ENCODE results near the gene TRIM39.

The TRIM39 gene

DNA sequence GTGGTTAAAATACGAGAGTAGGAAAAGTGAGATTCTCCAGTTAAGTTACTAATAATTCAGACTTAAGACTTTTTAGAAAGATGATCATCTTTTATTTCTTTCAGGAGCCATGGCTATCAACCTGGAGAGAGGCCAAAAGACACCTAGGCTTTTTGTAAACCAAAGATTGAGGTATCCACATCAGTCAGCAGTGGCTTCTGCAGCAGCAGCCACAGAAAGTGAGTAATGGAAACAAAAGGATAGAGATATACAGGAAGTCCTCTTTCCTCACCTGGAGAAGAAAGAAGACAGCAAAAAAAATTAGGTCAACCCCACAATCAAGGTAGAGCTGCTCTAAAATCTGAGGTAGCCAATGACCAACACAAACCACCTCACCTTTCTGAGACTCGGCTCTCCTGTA, 22.7 kb upstream of the TRIM39 start:
- no peak for TF ChIP-seq TCF12 (IDR thresholded peaks at IDR 0.05; ENCODE audit: low read depth)
- TF ChIP-seq CREB1 (IDR thresholded peaks at IDR 0.05; ENCODE audit: low read depth): no peak
- TF ChIP-seq REST (IDR thresholded peaks at IDR 0.05; ENCODE audit: low read depth): no peak
- TF ChIP-seq USF1 (IDR thresholded peaks at IDR 0.05): no peak
- no peak for TF ChIP-seq TEAD4 (IDR thresholded peaks at IDR 0.05)
- no peak for TF ChIP-seq YY1 (IDR thresholded peaks at IDR 0.05; ENCODE audit: low read depth)
- TF ChIP-seq ZBTB7A (IDR thresholded peaks at IDR 0.05; ENCODE audit: low read depth): no peak
- no peak for TF ChIP-seq MAX (IDR thresholded peaks at IDR 0.05)
- no peak for TF ChIP-seq EGR1 (IDR thresholded peaks at IDR 0.05)
- TF ChIP-seq FOXM1 (IDR thresholded peaks at IDR 0.05; ENCODE audit: borderline replicate concordance, low read depth): no peak
- no peak for TF ChIP-seq RAD21 (IDR thresholded peaks at IDR 0.05; ENCODE audit: low read depth)
- no peak for TF ChIP-seq TAF1 (IDR thresholded peaks at IDR 0.05; ENCODE audit: low read depth)
- TF ChIP-seq EP300 (IDR thresholded peaks at IDR 0.05; ENCODE audit: borderline replicate concordance): no peak
- TF ChIP-seq NFIC (IDR thresholded peaks at IDR 0.05): no peak
- TF ChIP-seq CEBPB (IDR thresholded peaks at IDR 0.05): no peak

GRCh38 chr6:30311101-30311500, 15.6 kb upstream of the TRIM39 start:
- TF ChIP-seq EP300 (IDR thresholded peaks at IDR 0.05; ENCODE audit: borderline replicate concordance) (no peak), REST (IDR thresholded peaks at IDR 0.05; ENCODE audit: low read depth) (peak; percentile 77)

DNA sequence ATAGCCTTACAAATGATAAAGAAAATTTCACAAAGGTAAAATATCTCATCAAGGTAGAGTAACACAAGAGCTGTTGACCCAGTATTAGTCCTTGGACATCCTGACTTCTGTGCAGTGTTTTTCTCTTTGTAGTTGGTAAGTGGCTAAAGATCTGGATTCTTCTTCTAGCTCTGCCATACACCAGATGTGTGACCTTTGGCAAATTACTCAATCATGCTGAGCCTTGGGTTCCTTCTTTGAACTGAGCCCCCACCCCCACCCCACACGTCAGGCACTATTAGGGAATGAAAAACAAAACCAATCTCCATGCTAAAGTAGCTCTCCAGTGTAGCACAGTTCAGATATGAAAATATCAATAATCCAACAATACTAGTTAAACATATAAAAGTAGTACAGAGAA, 15.1 kb upstream of the TRIM39 start:
- no peak for TF ChIP-seq FOXM1 (IDR thresholded peaks at IDR 0.05; ENCODE audit: borderline replicate concordance, low read depth)
- no peak for TF ChIP-seq TAF1 (IDR thresholded peaks at IDR 0.05; ENCODE audit: low read depth)
- no peak for TF ChIP-seq NFIC (IDR thresholded peaks at IDR 0.05)
- TF ChIP-seq RAD21 (IDR thresholded peaks at IDR 0.05; ENCODE audit: low read depth): no peak
- TF ChIP-seq EP300 (IDR thresholded peaks at IDR 0.05; ENCODE audit: borderline replicate concordance): no peak
- TF ChIP-seq TEAD4 (IDR thresholded peaks at IDR 0.05): no peak
- TF ChIP-seq YY1 (IDR thresholded peaks at IDR 0.05; ENCODE audit: low read depth): no peak
- no peak for TF ChIP-seq USF1 (IDR thresholded peaks at IDR 0.05)
- TF ChIP-seq EGR1 (IDR thresholded peaks at IDR 0.05): no peak
- no peak for TF ChIP-seq CEBPB (IDR thresholded peaks at IDR 0.05)
- TF ChIP-seq MAX (IDR thresholded peaks at IDR 0.05): no peak
- TF ChIP-seq TCF12 (IDR thresholded peaks at IDR 0.05; ENCODE audit: low read depth): no peak
- TF ChIP-seq ZBTB7A (IDR thresholded peaks at IDR 0.05; ENCODE audit: low read depth): no peak
- no peak for TF ChIP-seq REST (IDR thresholded peaks at IDR 0.05; ENCODE audit: low read depth)
- TF ChIP-seq CREB1 (IDR thresholded peaks at IDR 0.05; ENCODE audit: low read depth): no peak

DNA sequence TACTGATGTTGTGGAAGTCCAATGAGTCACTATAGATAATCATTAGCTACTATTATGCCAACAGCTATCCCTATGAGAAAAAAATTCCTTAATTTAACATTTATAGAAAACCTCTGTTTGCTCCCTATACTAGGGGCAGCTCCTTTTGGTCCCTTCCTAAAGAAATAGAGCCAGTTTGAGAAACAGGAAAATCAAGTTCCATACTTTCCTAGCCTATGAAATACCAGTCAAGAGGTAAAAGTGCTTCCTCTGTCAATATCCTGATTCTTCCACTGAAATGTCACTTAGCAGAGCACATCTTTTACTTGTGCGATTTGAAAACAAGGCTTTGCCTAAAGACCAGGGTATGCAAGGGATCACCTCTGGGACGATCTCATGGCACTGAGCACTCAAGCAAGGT, 14.5 kb upstream of the TRIM39 start:
- TF ChIP-seq RAD21 (IDR thresholded peaks at IDR 0.05; ENCODE audit: low read depth) (no peak), TAF1 (IDR thresholded peaks at IDR 0.05; ENCODE audit: low read depth) (no peak), MAX (IDR thresholded peaks at IDR 0.05) (no peak)
